Trophoblast cell (in vitro differentiated cells and primary cell): ENCODE results near the gene HEXD.

Experiments
- DNase-seq, 2 donors: peaks; one replicate each; pipeline ENCODE4 v3.0.0-alpha.2; 2016
- H2AFZ ChIP-seq: 2 replicates; pipeline ENCODE4 v1.6.1; 2013; ENCODE audit warnings: low read length, moderate library complexity, mild to moderate bottlenecking; ENCODE audit not compliant: insufficient read depth, poor library complexity
- H2AK5ac ChIP-seq: 2 replicates; pipeline ENCODE4 v1.6.1; 2013; ENCODE audit warnings: mild to moderate bottlenecking, low read length
- H2BK120ac ChIP-seq: 2 replicates; pipeline ENCODE4 v1.6.1; 2013; ENCODE audit warnings: low read length, mild to moderate bottlenecking, moderate library complexity; ENCODE audit not compliant: insufficient read depth, poor library complexity
- H2BK12ac ChIP-seq: 2 replicates; pipeline ENCODE4 v1.6.1; 2013; ENCODE audit warnings: mild to moderate bottlenecking, low read length, moderate library complexity
- H2BK5ac ChIP-seq: 2 replicates; pipeline ENCODE4 v1.6.1; 2013; ENCODE audit warnings: low read length, low read depth, moderate library complexity, mild to moderate bottlenecking; ENCODE audit not compliant: poor library complexity
- H3K14ac ChIP-seq: 2 replicates; pipeline ENCODE4 v1.6.1; 2013; ENCODE audit warnings: mild to moderate bottlenecking, low read length
- H3K18ac ChIP-seq: 2 replicates; pipeline ENCODE4 v1.6.1; 2013; ENCODE audit warnings: mild to moderate bottlenecking, low read length
- H3K23ac ChIP-seq: 2 replicates; pipeline ENCODE4 v1.6.1; 2013; ENCODE audit warnings: low read length
- H3K27ac ChIP-seq: 2 replicates; pipeline ENCODE4 v1.5.1; 2013; ENCODE audit warnings: low read depth, mild to moderate bottlenecking, inconsistent platforms, low read length, moderate library complexity
- H3K27me3 ChIP-seq: 2 replicates; pipeline ENCODE4 v1.6.1; 2013; ENCODE audit warnings: inconsistent platforms, mild to moderate bottlenecking, low read length, moderate library complexity; ENCODE audit not compliant: insufficient read depth
- H3K36me3 ChIP-seq, 2 experiments: 1 replicate in 1 of 2; 2 replicates in 1 of 2; pipeline ENCODE4 v1.6.1; 2013; ENCODE audit warnings: low read length in 2 of 2, mild to moderate bottlenecking in 2 of 2, moderate library complexity in 1 of 2; ENCODE audit not compliant: insufficient read depth in 2 of 2, control insufficient read depth in 1 of 2
- H3K4ac ChIP-seq: 2 replicates; pipeline ENCODE4 v1.6.1; 2013; ENCODE audit warnings: low read depth, mild to moderate bottlenecking, low read length, moderate library complexity
- H3K4me1 ChIP-seq, 2 experiments: 1 replicate in 1 of 2; 2 replicates in 1 of 2; pipeline ENCODE4 v1.6.1; 2013; ENCODE audit warnings: low read length in 2 of 2, mild to moderate bottlenecking in 2 of 2, moderate library complexity in 1 of 2; ENCODE audit not compliant: insufficient read depth in 2 of 2, control insufficient read depth in 1 of 2
- H3K4me2 ChIP-seq: 2 replicates; pipeline ENCODE4 v1.6.1; 2013; ENCODE audit warnings: inconsistent platforms, mild to moderate bottlenecking, low read length, moderate library complexity
- H3K4me3 ChIP-seq: 2 replicates; pipeline ENCODE4 v1.5.1; 2013; ENCODE audit warnings: mild to moderate bottlenecking, low read depth, low read length, inconsistent platforms
- H3K79me1 ChIP-seq: one replicate; pipeline ENCODE4 v1.6.1; 2013; ENCODE audit warnings: low read length
- H3K79me2 ChIP-seq: 2 replicates; pipeline ENCODE4 v1.6.1; 2013; ENCODE audit warnings: low read length, mild to moderate bottlenecking; ENCODE audit not compliant: control insufficient read depth, insufficient read depth, poor library complexity
- H3K9ac ChIP-seq: 2 replicates; pipeline ENCODE4 v1.6.1; 2013; ENCODE audit warnings: mild to moderate bottlenecking, low read length
- H3K9me3 ChIP-seq: 2 replicates; pipeline ENCODE4 v1.6.1; 2013; ENCODE audit warnings: low read depth, mild to moderate bottlenecking, control low read depth, inconsistent platforms, low read length; ENCODE audit not compliant: insufficient read depth
- H4K12ac ChIP-seq: 2 replicates; pipeline ENCODE4 v1.6.1; 2013; ENCODE audit warnings: low read depth, mild to moderate bottlenecking, low read length, moderate library complexity
- H4K8ac ChIP-seq: 2 replicates; pipeline ENCODE4 v1.6.1; 2013; ENCODE audit warnings: low read depth, mild to moderate bottlenecking, low read length, moderate library complexity
- H4K91ac ChIP-seq: one replicate; pipeline ENCODE4 v1.6.1; 2013; ENCODE audit warnings: low read depth, mild to moderate bottlenecking, low read length, moderate library complexity
- WGBS: extraction: QIAGEN DNeasy Blood & Tissue Kit; methylation state at CpG from one replicate; pipeline ENCODE4 v1.1.7; 2013; ENCODE audit warnings: missing lambda C conversion rate; ENCODE audit not compliant: insufficient read length, insufficient coverage; ENCODE audit errors: extremely low coverage; 5-methylcytosine and 5-hydroxymethylcytosine counted together

HEXD gene

GRCh38 chr17:82444284-82444893 is 26.2 kb downstream of the HEXD start:
- no peaks in the 10 kb centered on the region for H3K27me3 ChIP-seq
- no peak overlapping the region for H3K18ac ChIP-seq
- no peak overlapping the region for H3K4me2 ChIP-seq
- H3K36me3 ChIP-seq: peaks cover 44 to 50% of the 10 kb centered on the region in 2 experiments
- no peak overlapping the region for H3K27ac ChIP-seq
- H3K4me3 ChIP-seq: no peak overlapping the region
- no CpG with 5 or more reads among the region's 35 CpGs for WGBS
- H2BK120ac ChIP-seq: no peak overlapping the region
- no peak overlapping the region for H2BK12ac ChIP-seq
- peaks cover 2 to 5% of the 10 kb centered on the region in 2 experiments for H3K4me1 ChIP-seq
- no peaks in the 10 kb centered on the region for H3K79me1 ChIP-seq
- H4K8ac ChIP-seq: no peak overlapping the region
- no peak overlapping the region for H3K14ac ChIP-seq
- H3K23ac ChIP-seq: no peak overlapping the region
- no peak overlapping the region for H2AK5ac ChIP-seq
- H3K4ac ChIP-seq: no peak overlapping the region
- no peak overlapping the region for H2AFZ ChIP-seq
- no peaks in the 10 kb centered on the region for H3K9me3 ChIP-seq
- no peak overlapping the region for H2BK5ac ChIP-seq
- no peak overlapping the region for H4K91ac ChIP-seq
- H3K79me2 ChIP-seq: no peaks in the 10 kb centered on the region
- no peak overlapping the region for H3K9ac ChIP-seq
- H4K12ac ChIP-seq: no peak overlapping the region
- no peak for DNase-seq

GRCh38 chr17:82444941-82445521 is 26.9 kb downstream of the HEXD start:
- no peak overlapping the region for H2AK5ac ChIP-seq
- H3K4me2 ChIP-seq: no peak overlapping the region
- no peak overlapping the region for H2BK12ac ChIP-seq
- no peak overlapping the region for H3K14ac ChIP-seq
- H3K4me3 ChIP-seq: no peak overlapping the region
- H3K36me3 ChIP-seq: peaks cover 44 to 50% of the 10 kb centered on the region in 2 experiments
- H3K79me1 ChIP-seq: no peaks in the 10 kb centered on the region
- H2BK5ac ChIP-seq: no peak overlapping the region
- H3K9ac ChIP-seq: no peak overlapping the region
- no peak overlapping the region for H3K23ac ChIP-seq
- no peaks in the 10 kb centered on the region for H3K9me3 ChIP-seq
- H4K8ac ChIP-seq: no peak overlapping the region
- no peak overlapping the region for H4K12ac ChIP-seq
- H3K4me1 ChIP-seq: peaks cover 8 to 11% of the 10 kb centered on the region in 2 experiments
- no peak for DNase-seq
- no peak overlapping the region for H3K27ac ChIP-seq
- H2BK120ac ChIP-seq: no peak overlapping the region
- WGBS: no CpG with 5 or more reads among the region's 19 CpGs
- H3K27me3 ChIP-seq: no peaks in the 10 kb centered on the region
- H4K91ac ChIP-seq: no peak overlapping the region
- no peaks in the 10 kb centered on the region for H3K79me2 ChIP-seq
- H2AFZ ChIP-seq: no peak overlapping the region
- H3K4ac ChIP-seq: no peak overlapping the region
- H3K18ac ChIP-seq: no peak overlapping the region

- Histone ChIP-seq H2BK120ac (no peak overlapping the region), H3K27ac (no peak overlapping the region), H3K23ac (no peak overlapping the region), H2AFZ (no peak overlapping the region), H3K4me1 (peaks cover 8 to 12% of the 10 kb centered on the region in 2 experiments), H4K8ac (no peak overlapping the region), H2AK5ac (no peak overlapping the region), H2BK12ac (no peak overlapping the region), H4K91ac (no peak overlapping the region), H3K36me3 (peaks cover 44 to 50% of the 10 kb centered on the region in 2 experiments), H3K4me3 (no peak overlapping the region), H3K79me2 (peaks cover 4% of the 10 kb centered on the region), H3K14ac (no peak overlapping the region), H4K12ac (no peak overlapping the region), H3K9me3 (no peaks in the 10 kb centered on the region), H3K79me1 (peaks cover 5% of the 10 kb centered on the region), H3K18ac (no peak overlapping the region), H3K4ac (no peak overlapping the region), H3K4me2 (no peak overlapping the region), H3K9ac (no peak overlapping the region), H3K27me3 (no peaks in the 10 kb centered on the region), H2BK5ac (no peak overlapping the region)
- no CpG with 5 or more reads among the region's 13 CpGs for WGBS
- no peak for DNase-seq
Observed at GRCh38 chr17:82445542-82445941, 27.4 kb downstream of the HEXD start.

GRCh38 chr17:82446124-82446523 is 28.0 kb downstream of the HEXD start:
- no peak overlapping the region for H3K18ac ChIP-seq
- no peak overlapping the region for H3K9ac ChIP-seq
- no peak overlapping the region for H3K23ac ChIP-seq
- no peaks in the 10 kb centered on the region for H3K9me3 ChIP-seq
- H3K4me3 ChIP-seq: no peak overlapping the region
- no peak overlapping the region for H3K4ac ChIP-seq
- no peak overlapping the region for H3K4me2 ChIP-seq
- H3K79me2 ChIP-seq: peaks cover 4% of the 10 kb centered on the region
- H2BK12ac ChIP-seq: no peak overlapping the region
- no peak overlapping the region for H2AFZ ChIP-seq
- no peak overlapping the region for H4K91ac ChIP-seq
- no peak overlapping the region for H3K14ac ChIP-seq
- no peak overlapping the region for H2AK5ac ChIP-seq
- H3K27me3 ChIP-seq: no peaks in the 10 kb centered on the region
- peaks cover 8 to 12% of the 10 kb centered on the region in 2 experiments for H3K4me1 ChIP-seq
- peaks cover 44 to 50% of the 10 kb centered on the region in 2 experiments for H3K36me3 ChIP-seq
- no peak overlapping the region for H4K12ac ChIP-seq
- no peak overlapping the region for H3K27ac ChIP-seq
- no peak for DNase-seq
- no peak overlapping the region for H2BK120ac ChIP-seq
- H3K79me1 ChIP-seq: peaks cover 5% of the 10 kb centered on the region
- no peak overlapping the region for H4K8ac ChIP-seq
- H2BK5ac ChIP-seq: no peak overlapping the region
- WGBS: no CpG with 5 or more reads among the region's 15 CpGs
